Mesenchymal stem cell (in vitro differentiated cells and primary cell): ENCODE measurements around the gene CFAP52.
A peak's percentile ranks its signal among the peaks of the same experiment; 100 is the strongest.

Source experiments
- DNase-seq: peaks from one replicate; pipeline ENCODE4 v3.0.0-alpha.2; 2013
- H2AFZ ChIP-seq: one replicate; pipeline ENCODE4 v1.6.1; 2013; ENCODE audit warnings: low read depth, mild to moderate bottlenecking, control low read depth, inconsistent platforms, low read length, moderate library complexity
- H2AK5ac ChIP-seq: 2 replicates; pipeline ENCODE4 v1.6.1; 2013; ENCODE audit warnings: low read length, moderate library complexity, mild to moderate bottlenecking, inconsistent platforms; ENCODE audit not compliant: severe bottlenecking
- H2BK120ac ChIP-seq: one replicate; pipeline ENCODE4 v1.6.1; 2013; ENCODE audit warnings: low read depth, mild to moderate bottlenecking, inconsistent platforms, low read length, moderate library complexity
- H2BK12ac ChIP-seq, 2 experiments: one replicate each; pipeline ENCODE4 v1.6.1; 2013; ENCODE audit warnings: inconsistent platforms in 2 of 2, low read length in 2 of 2, mild to moderate bottlenecking in 2 of 2, moderate library complexity in 2 of 2, control low read depth in 1 of 2
- H2BK15ac ChIP-seq: one replicate; pipeline ENCODE4 v1.6.1; 2013; ENCODE audit warnings: mild to moderate bottlenecking, low read depth, inconsistent platforms; ENCODE audit not compliant: poor library complexity, severe bottlenecking
- H2BK5ac ChIP-seq: 2 replicates; pipeline ENCODE4 v1.6.1; 2013; ENCODE audit warnings: low read depth, mild to moderate bottlenecking, low read length, control low read depth, inconsistent platforms; ENCODE audit not compliant: poor library complexity, severe bottlenecking
- H3K14ac ChIP-seq, 2 experiments: one replicate each; pipeline ENCODE4 v1.6.1; 2013; ENCODE audit warnings: inconsistent platforms in 2 of 2, low read length in 2 of 2, control low read depth in 1 of 2, mild to moderate bottlenecking in 1 of 2, moderate library complexity in 1 of 2
- H3K18ac ChIP-seq, 2 experiments: one replicate each; pipeline ENCODE4 v1.6.1; 2013; ENCODE audit warnings: inconsistent platforms in 2 of 2, low read length in 2 of 2, control low read depth in 1 of 2, low read depth in 1 of 2, mild to moderate bottlenecking in 1 of 2
- H3K23ac ChIP-seq, 2 experiments: one replicate each; pipeline ENCODE4 v1.6.1; 2013; ENCODE audit warnings: inconsistent platforms in 2 of 2, low read length in 2 of 2, mild to moderate bottlenecking in 2 of 2, moderate library complexity in 2 of 2, control low read depth in 1 of 2
- H3K27ac ChIP-seq: 2 replicates; pipeline ENCODE4 v1.5.1; 2013; ENCODE audit warnings: mild to moderate bottlenecking, moderate library complexity, low read length, control low read depth, inconsistent platforms; ENCODE audit not compliant: poor library complexity, severe bottlenecking
- H3K27me3 ChIP-seq, 2 experiments: 2 replicates each; pipeline versions ENCODE4 v1.6.1 to v1.7.0; 2013; ENCODE audit warnings: low read length in 2 of 2, mild to moderate bottlenecking in 2 of 2, moderate library complexity in 2 of 2, control low read depth in 1 of 2, inconsistent platforms in 1 of 2; ENCODE audit not compliant: control insufficient read depth in 1 of 2, insufficient read depth in 1 of 2
- H3K36me3 ChIP-seq, 2 experiments: 2 replicates each; pipeline versions ENCODE4 v1.6.1 to v1.7.0; 2013; ENCODE audit warnings: low read length in 2 of 2, control low read depth in 1 of 2, inconsistent platforms in 1 of 2, low read depth in 1 of 2, mild to moderate bottlenecking in 1 of 2; ENCODE audit not compliant: insufficient read depth in 2 of 2, control insufficient read depth in 1 of 2
- H3K4ac ChIP-seq, 2 experiments: one replicate each; pipeline ENCODE4 v1.6.1; 2013; ENCODE audit warnings: inconsistent platforms in 2 of 2, low read length in 2 of 2, mild to moderate bottlenecking in 2 of 2, moderate library complexity in 2 of 2, control low read depth in 1 of 2, low read depth in 1 of 2
- H3K4me1 ChIP-seq: 2 replicates; pipeline ENCODE4 v1.6.1; 2013; ENCODE audit warnings: low read depth, low read length, control low read depth; ENCODE audit not compliant: control insufficient read depth, insufficient read depth
- H3K4me2 ChIP-seq: 2 replicates; pipeline ENCODE4 v1.6.1; 2013; ENCODE audit warnings: low read length, mild to moderate bottlenecking, inconsistent platforms; ENCODE audit not compliant: poor library complexity, severe bottlenecking
- H3K4me3 ChIP-seq, 2 experiments: 2 replicates each; pipeline versions ENCODE4 v1.5.1 to v1.7.0; 2013; ENCODE audit warnings: low read length in 2 of 2, mild to moderate bottlenecking in 2 of 2, control low read depth in 1 of 2, low read depth in 1 of 2; ENCODE audit not compliant: insufficient read depth in 1 of 2
- H3K79me1 ChIP-seq: replicated peaks from 2 replicates; pipeline ENCODE4 v1.6.1; 2013; ENCODE audit warnings: mild to moderate bottlenecking, control low read depth, low read length, inconsistent platforms; ENCODE audit not compliant: poor library complexity, severe bottlenecking
- H3K9ac ChIP-seq: 2 replicates; pipeline ENCODE4 v1.7.0; 2013; ENCODE audit warnings: mild to moderate bottlenecking, low read length, moderate library complexity
- H3K9me3 ChIP-seq: 2 replicates; pipeline ENCODE4 v1.7.0; 2013; ENCODE audit warnings: mild to moderate bottlenecking, low read length; ENCODE audit not compliant: control insufficient read depth
- H4K8ac ChIP-seq: one replicate; pipeline ENCODE4 v1.6.1; 2013; ENCODE audit warnings: inconsistent platforms, mild to moderate bottlenecking, low read length, moderate library complexity
- H4K91ac ChIP-seq: one replicate; pipeline ENCODE4 v1.6.1; 2013; ENCODE audit warnings: mild to moderate bottlenecking, low read length, inconsistent platforms
- WGBS: methylation state at CpG from one replicate; pipeline ENCODE4 v1.1.7; 2013; ENCODE audit warnings: mixed read lengths; 5-methylcytosine and 5-hydroxymethylcytosine counted together

Gene CFAP52

DNA sequence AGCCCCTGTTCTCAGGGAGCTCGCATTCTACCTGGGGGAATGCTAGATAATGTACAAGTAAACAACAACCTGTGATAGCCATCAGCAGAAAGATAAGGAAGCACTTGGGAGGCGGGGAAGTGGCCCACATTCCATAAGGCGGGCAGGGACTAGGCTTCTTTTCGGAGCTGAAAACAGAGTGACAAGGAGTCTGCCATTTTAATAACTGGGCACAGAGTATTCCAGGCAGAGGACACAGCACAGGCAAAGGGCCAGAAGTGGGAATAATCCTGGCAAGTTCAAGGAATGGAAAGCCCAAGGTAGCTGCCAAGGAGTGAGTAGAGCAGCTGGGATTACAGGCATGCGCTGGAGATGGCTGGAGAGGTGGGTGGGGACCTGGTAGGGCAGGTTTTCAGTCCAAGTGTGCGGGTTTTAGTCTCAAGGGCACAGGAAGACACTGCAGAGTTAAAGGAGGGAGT lies 93.1 kb downstream of the CFAP52 start:
- Histone ChIP-seq H3K79me1 (peaks cover 9% of the 10 kb centered on the region), H2AFZ (no peak overlapping the region), H3K4ac (no peak overlapping the region), H3K23ac (no peak overlapping the region), H2BK5ac (no peak overlapping the region), H3K14ac (no peak overlapping the region), H3K4me1 (peaks cover 4% of the 10 kb centered on the region), H2AK5ac (peak overlapping the region; percentile 42), H2BK15ac (no peak overlapping the region), H2BK12ac (peak overlapping the region in 1 of 2 experiments; percentile 23), H3K18ac (no peak overlapping the region), H3K27me3 (no peaks in the 10 kb centered on the region), H3K9me3 (no peaks in the 10 kb centered on the region), H4K91ac (no peak overlapping the region), H3K4me2 (no peak overlapping the region), H3K27ac (no peak overlapping the region), H2BK120ac (no peak overlapping the region), H3K4me3 (no peak overlapping the region), H4K8ac (no peak overlapping the region), H3K36me3 (peaks cover 0 to 3% of the 10 kb centered on the region in 2 experiments), H3K9ac (no peak overlapping the region)
- WGBS: 79% methylated on average over 6 of the region's 6 CpGs
- no peak for DNase-seq

DNA sequence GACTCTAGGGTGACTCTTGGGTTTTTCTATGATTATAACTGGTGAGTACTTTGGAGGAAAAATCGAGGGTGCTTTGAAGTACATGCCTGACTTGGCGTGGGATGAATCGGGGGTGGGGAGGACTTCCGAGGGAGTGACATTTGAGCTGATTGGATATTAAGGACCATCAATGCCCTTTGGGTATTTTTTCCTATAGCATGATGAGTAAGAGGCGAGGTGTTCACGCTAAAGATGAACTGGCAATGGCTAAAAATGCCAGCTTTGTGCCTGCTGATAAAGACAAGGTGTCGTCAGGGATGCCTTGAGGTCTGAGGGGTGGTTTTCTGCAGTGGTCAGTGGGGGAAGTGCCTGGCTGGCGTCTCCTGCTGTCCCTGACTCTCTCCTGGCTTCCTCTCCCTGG lies 94.2 kb downstream of the CFAP52 start:
- H3K18ac ChIP-seq: no peak overlapping the region
- H4K8ac ChIP-seq: no peak overlapping the region
- H2AFZ ChIP-seq: no peak overlapping the region
- H3K4me3 ChIP-seq: no peak overlapping the region
- H3K27me3 ChIP-seq: no peaks in the 10 kb centered on the region
- no peak overlapping the region for H3K23ac ChIP-seq
- H2BK5ac ChIP-seq: no peak overlapping the region
- peak overlapping the region in 1 of 2 experiments; percentile 11 for H2BK12ac ChIP-seq
- DNase-seq: no peak
- no peak overlapping the region for H3K14ac ChIP-seq
- no peak overlapping the region for H3K27ac ChIP-seq
- H3K9me3 ChIP-seq: no peaks in the 10 kb centered on the region
- 79% methylated on average over 8 of the region's 8 CpGs for WGBS
- peaks cover 4% of the 10 kb centered on the region for H3K4me1 ChIP-seq
- peaks cover 0 to 6% of the 10 kb centered on the region in 2 experiments for H3K36me3 ChIP-seq
- H2BK15ac ChIP-seq: no peak overlapping the region
- no peak overlapping the region for H3K4me2 ChIP-seq
- H4K91ac ChIP-seq: no peak overlapping the region
- no peak overlapping the region for H3K4ac ChIP-seq
- H2BK120ac ChIP-seq: no peak overlapping the region
- no peak overlapping the region for H3K9ac ChIP-seq
- peaks cover 10% of the 10 kb centered on the region for H3K79me1 ChIP-seq
- peak overlapping the region; percentile 29 for H2AK5ac ChIP-seq

DNA sequence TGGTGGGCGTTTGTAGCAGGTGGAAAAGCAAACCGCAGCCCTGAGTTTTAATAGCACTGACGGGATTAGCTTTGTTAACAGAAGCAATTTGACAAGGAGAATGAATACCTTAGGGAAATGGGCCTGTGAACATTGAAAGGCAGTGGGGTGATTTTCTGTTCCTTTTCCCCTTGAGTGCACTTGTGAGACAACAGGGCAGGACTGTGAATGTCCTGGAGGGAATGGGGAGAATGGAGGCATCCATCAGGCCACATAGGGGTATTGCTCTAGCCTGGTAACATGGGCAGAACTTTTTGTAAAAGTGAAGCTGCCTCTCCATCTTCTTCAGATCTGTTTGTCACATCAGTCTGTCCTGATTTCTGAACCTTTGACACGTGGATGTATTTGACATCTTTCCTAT lies 95.1 kb downstream of the CFAP52 start:
- H3K18ac ChIP-seq: no peak overlapping the region
- DNase-seq: no peak
- no peak overlapping the region for H2BK12ac ChIP-seq
- no peak overlapping the region for H3K14ac ChIP-seq
- H3K4me1 ChIP-seq: peaks cover 2% of the 10 kb centered on the region
- H2AK5ac ChIP-seq: no peak overlapping the region
- no peak overlapping the region for H2BK15ac ChIP-seq
- no peak overlapping the region for H4K8ac ChIP-seq
- 90% methylated on average over 3 of the region's 4 CpGs for WGBS
- peaks cover 0 to 6% of the 10 kb centered on the region in 2 experiments for H3K36me3 ChIP-seq
- H3K9ac ChIP-seq: no peak overlapping the region
- no peak overlapping the region for H2BK120ac ChIP-seq
- H3K4ac ChIP-seq: no peak overlapping the region
- H3K27ac ChIP-seq: no peak overlapping the region
- no peak overlapping the region for H3K23ac ChIP-seq
- no peak overlapping the region for H4K91ac ChIP-seq
- no peak overlapping the region for H3K4me3 ChIP-seq
- peaks cover 12% of the 10 kb centered on the region for H3K79me1 ChIP-seq
- no peak overlapping the region for H3K4me2 ChIP-seq
- no peaks in the 10 kb centered on the region for H3K27me3 ChIP-seq
- no peak overlapping the region for H2AFZ ChIP-seq
- no peaks in the 10 kb centered on the region for H3K9me3 ChIP-seq
- no peak overlapping the region for H2BK5ac ChIP-seq

DNA sequence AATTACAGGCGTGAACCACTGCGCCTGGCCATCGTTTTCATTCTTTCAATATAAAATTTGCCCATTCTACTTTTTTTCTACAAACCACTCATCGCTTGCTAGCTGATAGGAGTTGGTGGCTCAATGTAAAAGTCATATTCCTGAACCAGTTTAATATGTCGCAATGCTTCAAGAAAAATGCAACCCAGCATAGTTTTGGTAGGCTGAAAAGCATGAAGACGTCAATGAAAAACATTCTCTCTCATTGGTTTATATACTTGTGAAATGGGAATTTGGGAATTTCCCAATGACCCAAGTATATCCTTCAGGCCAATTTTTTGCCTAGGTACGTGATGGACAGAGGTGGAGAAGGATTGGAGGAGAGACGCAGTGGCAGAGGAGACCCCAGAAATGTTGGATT lies 95.8 kb downstream of the CFAP52 start:
- no peak overlapping the region for H4K8ac ChIP-seq
- no peak overlapping the region for H2BK15ac ChIP-seq
- H3K18ac ChIP-seq: no peak overlapping the region
- H3K36me3 ChIP-seq: peaks cover 0 to 3% of the 10 kb centered on the region in 2 experiments
- H4K91ac ChIP-seq: no peak overlapping the region
- no peak overlapping the region for H2AFZ ChIP-seq
- no peak overlapping the region for H3K4me2 ChIP-seq
- H3K14ac ChIP-seq: no peak overlapping the region
- H2BK5ac ChIP-seq: no peak overlapping the region
- peaks cover 12% of the 10 kb centered on the region for H3K79me1 ChIP-seq
- no peak overlapping the region for H3K23ac ChIP-seq
- no peak overlapping the region for H2BK120ac ChIP-seq
- H3K4me1 ChIP-seq: peaks cover 3% of the 10 kb centered on the region
- no peak overlapping the region for H2AK5ac ChIP-seq
- no peak overlapping the region for H3K27ac ChIP-seq
- no peak overlapping the region for H3K4ac ChIP-seq
- peak; percentile 64 for DNase-seq
- no peak overlapping the region for H2BK12ac ChIP-seq
- H3K9me3 ChIP-seq: no peaks in the 10 kb centered on the region
- no peak overlapping the region for H3K9ac ChIP-seq
- H3K4me3 ChIP-seq: no peak overlapping the region
- no peaks in the 10 kb centered on the region for H3K27me3 ChIP-seq
- 96% methylated on average over 5 of the region's 8 CpGs for WGBS
